ENCODE measurements around the gene MYO3B. TPM values are rescaled to one million over a fixed set of nuclear protein-coding genes. Genes with fewer than 3 reads are reported as not detected.
A peak's percentile ranks its signal among the peaks of the same experiment; 100 is the strongest.

The MYO3B gene
- total RNA-seq, 1 experiment from 2014 or later = 0.50 TPM

DNA sequence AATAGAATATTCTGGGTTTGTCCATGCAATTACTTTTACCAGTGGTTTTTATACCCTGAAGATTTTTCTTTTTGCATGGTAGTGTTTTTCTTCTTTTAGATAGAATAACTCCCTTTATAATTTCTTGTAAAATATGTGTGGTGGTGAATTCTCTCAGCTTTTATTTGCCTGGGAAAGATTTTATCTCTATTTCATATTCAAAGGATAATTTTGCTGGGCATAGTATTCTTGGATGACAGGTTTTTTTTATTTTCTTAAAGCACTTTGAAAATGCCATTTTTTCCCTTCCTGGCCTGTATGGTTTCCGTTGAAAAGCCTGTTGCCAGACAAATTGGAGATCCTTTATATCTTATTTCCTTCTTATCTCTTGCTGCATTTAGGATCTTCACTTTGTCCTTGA, 113.5 kb downstream of the MYO3B start:
- Mint-ChIP-seq H3K9me3 (peaks cover 25% of the 10 kb centered on the region), H3K4me1 (peaks cover 9% of the 10 kb centered on the region), H3K36me3 (peaks cover 9% of the 10 kb centered on the region), H3K27ac (no peak overlapping the region), H3K4me3 (no peak overlapping the region), H3K27me3 (ENCODE audit: low read depth) (peaks cover 21% of the 10 kb centered on the region)
- TF ChIP-seq PRRX2 (CRISPR knock-in tag; IDR thresholded peaks at IDR 0.05) (no peak), NR3C1 (CRISPR knock-in tag; conservative IDR thresholded peaks at IDR 0.05; ENCODE audit: low read depth) (no peak), SP1 (CRISPR knock-in tag; conservative IDR thresholded peaks at IDR 0.05) (no peak)
- TF ChIP-seq, protein P1, sequence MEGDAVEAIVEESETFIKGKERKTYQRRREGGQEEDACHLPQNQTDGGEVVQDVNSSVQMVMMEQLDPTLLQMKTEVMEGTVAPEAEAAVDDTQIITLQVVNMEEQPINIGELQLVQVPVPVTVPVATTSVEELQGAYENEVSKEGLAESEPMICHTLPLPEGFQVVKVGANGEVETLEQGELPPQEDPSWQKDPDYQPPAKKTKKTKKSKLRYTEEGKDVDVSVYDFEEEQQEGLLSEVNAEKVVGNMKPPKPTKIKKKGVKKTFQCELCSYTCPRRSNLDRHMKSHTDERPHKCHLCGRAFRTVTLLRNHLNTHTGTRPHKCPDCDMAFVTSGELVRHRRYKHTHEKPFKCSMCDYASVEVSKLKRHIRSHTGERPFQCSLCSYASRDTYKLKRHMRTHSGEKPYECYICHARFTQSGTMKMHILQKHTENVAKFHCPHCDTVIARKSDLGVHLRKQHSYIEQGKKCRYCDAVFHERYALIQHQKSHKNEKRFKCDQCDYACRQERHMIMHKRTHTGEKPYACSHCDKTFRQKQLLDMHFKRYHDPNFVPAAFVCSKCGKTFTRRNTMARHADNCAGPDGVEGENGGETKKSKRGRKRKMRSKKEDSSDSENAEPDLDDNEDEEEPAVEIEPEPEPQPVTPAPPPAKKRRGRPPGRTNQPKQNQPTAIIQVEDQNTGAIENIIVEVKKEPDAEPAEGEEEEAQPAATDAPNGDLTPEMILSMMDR (IDR thresholded peaks at IDR 0.05) = no peak
- TF ChIP-seq, protein P2, sequence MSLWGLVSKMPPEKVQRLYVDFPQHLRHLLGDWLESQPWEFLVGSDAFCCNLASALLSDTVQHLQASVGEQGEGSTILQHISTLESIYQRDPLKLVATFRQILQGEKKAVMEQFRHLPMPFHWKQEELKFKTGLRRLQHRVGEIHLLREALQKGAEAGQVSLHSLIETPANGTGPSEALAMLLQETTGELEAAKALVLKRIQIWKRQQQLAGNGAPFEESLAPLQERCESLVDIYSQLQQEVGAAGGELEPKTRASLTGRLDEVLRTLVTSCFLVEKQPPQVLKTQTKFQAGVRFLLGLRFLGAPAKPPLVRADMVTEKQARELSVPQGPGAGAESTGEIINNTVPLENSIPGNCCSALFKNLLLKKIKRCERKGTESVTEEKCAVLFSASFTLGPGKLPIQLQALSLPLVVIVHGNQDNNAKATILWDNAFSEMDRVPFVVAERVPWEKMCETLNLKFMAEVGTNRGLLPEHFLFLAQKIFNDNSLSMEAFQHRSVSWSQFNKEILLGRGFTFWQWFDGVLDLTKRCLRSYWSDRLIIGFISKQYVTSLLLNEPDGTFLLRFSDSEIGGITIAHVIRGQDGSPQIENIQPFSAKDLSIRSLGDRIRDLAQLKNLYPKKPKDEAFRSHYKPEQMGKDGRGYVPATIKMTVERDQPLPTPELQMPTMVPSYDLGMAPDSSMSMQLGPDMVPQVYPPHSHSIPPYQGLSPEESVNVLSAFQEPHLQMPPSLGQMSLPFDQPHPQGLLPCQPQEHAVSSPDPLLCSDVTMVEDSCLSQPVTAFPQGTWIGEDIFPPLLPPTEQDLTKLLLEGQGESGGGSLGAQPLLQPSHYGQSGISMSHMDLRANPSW (CRISPR knock-in tag; conservative IDR thresholded peaks at IDR 0.05; ENCODE audit: low read depth) = no peak
- ChIA-PET CTCF (interaction anchor here (0.9 to 1.4 kb wide), 4 partner anchors 17 to 144 kb away, joined by 3 to 4 read pairs (median 3); no protein-coding TSS in a partner anchor), POLR2A (no interaction called here)
- ATAC-seq = no peak
- no peak for DNase-seq (ENCODE audit: low spot score)

DNA sequence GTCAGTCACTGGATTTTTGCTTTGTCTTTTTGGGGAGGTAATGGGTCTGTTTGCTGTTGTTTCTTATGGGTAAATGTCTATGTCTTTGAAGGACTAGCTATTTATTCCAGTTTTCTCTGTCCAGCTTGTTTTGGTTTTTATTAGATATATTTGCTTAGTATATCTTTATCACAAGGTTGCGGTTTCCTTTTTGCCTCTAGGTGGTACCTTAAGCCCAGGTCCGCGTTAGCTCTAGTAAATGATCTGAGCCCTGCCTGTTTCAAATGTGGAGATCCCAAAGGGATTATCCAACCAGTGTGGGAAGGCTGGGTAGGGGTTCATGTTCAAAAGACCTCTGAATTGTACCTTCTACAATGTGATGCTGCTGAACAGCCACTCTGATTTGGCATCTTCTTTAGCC, 114.5 kb downstream of the MYO3B start:
- peak; percentile 85 for ATAC-seq
- ChIA-PET POLR2A (no interaction called here), CTCF (interaction anchor here (0.9 to 1.8 kb wide), 8 partner anchors 9 to 521 kb away, joined by 3 to 6 read pairs (median 3); no protein-coding TSS in a partner anchor)
- TF ChIP-seq SOX15 (CRISPR knock-in tag; IDR thresholded peaks at IDR 0.05) (no peak), PRRX2 (CRISPR knock-in tag; IDR thresholded peaks at IDR 0.05) (no peak), FOXK1 (CRISPR knock-in tag; IDR thresholded peaks at IDR 0.05) (no peak), NR3C1 (CRISPR knock-in tag; conservative IDR thresholded peaks at IDR 0.05; ENCODE audit: low read depth) (no peak), ZBTB21 (CRISPR knock-in tag; IDR thresholded peaks at IDR 0.05; ENCODE audit: borderline replicate concordance) (no peak), ZNF423 (CRISPR knock-in tag; IDR thresholded peaks at IDR 0.05) (no peak), NFE2L1 (CRISPR knock-in tag; IDR thresholded peaks at IDR 0.05) (no peak)
- TF ChIP-seq, protein P3, sequence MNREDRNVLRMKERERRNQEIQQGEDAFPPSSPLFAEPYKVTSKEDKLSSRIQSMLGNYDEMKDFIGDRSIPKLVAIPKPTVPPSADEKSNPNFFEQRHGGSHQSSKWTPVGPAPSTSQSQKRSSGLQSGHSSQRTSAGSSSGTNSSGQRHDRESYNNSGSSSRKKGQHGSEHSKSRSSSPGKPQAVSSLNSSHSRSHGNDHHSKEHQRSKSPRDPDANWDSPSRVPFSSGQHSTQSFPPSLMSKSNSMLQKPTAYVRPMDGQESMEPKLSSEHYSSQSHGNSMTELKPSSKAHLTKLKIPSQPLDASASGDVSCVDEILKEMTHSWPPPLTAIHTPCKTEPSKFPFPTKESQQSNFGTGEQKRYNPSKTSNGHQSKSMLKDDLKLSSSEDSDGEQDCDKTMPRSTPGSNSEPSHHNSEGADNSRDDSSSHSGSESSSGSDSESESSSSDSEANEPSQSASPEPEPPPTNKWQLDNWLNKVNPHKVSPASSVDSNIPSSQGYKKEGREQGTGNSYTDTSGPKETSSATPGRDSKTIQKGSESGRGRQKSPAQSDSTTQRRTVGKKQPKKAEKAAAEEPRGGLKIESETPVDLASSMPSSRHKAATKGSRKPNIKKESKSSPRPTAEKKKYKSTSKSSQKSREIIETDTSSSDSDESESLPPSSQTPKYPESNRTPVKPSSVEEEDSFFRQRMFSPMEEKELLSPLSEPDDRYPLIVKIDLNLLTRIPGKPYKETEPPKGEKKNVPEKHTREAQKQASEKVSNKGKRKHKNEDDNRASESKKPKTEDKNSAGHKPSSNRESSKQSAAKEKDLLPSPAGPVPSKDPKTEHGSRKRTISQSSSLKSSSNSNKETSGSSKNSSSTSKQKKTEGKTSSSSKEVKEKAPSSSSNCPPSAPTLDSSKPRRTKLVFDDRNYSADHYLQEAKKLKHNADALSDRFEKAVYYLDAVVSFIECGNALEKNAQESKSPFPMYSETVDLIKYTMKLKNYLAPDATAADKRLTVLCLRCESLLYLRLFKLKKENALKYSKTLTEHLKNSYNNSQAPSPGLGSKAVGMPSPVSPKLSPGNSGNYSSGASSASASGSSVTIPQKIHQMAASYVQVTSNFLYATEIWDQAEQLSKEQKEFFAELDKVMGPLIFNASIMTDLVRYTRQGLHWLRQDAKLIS (CRISPR knock-in tag; IDR thresholded peaks at IDR 0.05; ENCODE audit: borderline replicate concordance) = no peak
- TF ChIP-seq, protein P4, sequence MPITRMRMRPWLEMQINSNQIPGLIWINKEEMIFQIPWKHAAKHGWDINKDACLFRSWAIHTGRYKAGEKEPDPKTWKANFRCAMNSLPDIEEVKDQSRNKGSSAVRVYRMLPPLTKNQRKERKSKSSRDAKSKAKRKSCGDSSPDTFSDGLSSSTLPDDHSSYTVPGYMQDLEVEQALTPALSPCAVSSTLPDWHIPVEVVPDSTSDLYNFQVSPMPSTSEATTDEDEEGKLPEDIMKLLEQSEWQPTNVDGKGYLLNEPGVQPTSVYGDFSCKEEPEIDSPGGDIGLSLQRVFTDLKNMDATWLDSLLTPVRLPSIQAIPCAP (CRISPR knock-in tag; IDR thresholded peaks at IDR 0.05) = no peak
- TF ChIP-seq, protein P5, sequence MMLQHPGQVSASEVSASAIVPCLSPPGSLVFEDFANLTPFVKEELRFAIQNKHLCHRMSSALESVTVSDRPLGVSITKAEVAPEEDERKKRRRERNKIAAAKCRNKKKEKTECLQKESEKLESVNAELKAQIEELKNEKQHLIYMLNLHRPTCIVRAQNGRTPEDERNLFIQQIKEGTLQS (CRISPR knock-in tag; conservative IDR thresholded peaks at IDR 0.05) = no peak
- H3K27me3 Mint-ChIP-seq (ENCODE audit: low read depth) = peaks cover 21% of the 10 kb centered on the region
- peaks cover 9% of the 10 kb centered on the region for H3K4me1 Mint-ChIP-seq
- H3K36me3 Mint-ChIP-seq = peaks cover 9% of the 10 kb centered on the region
- H3K9me3 Mint-ChIP-seq = peaks cover 21% of the 10 kb centered on the region
- no peak for DNase-seq (ENCODE audit: low spot score)
- no peak overlapping the region for H3K4me3 Mint-ChIP-seq
- no peak overlapping the region for H3K27ac Mint-ChIP-seq

All from WTC11 (cell line).